ENCODE data around the gene NBAS.

GRCh38 chr2:15606481-15607441 is 45.6 kb upstream of the NBAS start:
- TF ChIP-seq CTCF (IDR thresholded peaks at IDR 0.05; ENCODE audit: insufficient read depth, low read length, poor library complexity, severe bottlenecking) (no peak), EZH2phosphoT487 (conservative IDR thresholded peaks at IDR 0.05; ENCODE audit: low read length) (no peak)

Measured in SU-DHL-6 (cell line).